Stimulated activated CD4-positive, alpha-beta T cell treated with anti-CD3 and anti-CD28 coated beads, Interleukin-2, amount 100 ng/mL, for 24 hours (primary cell): ENCODE measurements around the gene CACNA1C.

Experiments used
- DNase-seq, 2 donors: peaks; one replicate each; pipeline ENCODE4 v3.0.0-alpha.2; 2020

CACNA1C gene

GRCh38 chr12:2173971-2174370 is 121.2 kb downstream of the CACNA1C start:
- DNase-seq: no peak

- no peak for DNase-seq
Measured at GRCh38 chr12:2177003-2177402, 124.2 kb downstream of the CACNA1C start.

GRCh38 chr12:2177751-2178150 is 125.0 kb downstream of the CACNA1C start:
- no peak for DNase-seq

- no peak for DNase-seq
Measured at GRCh38 chr12:2179058-2179457, 126.3 kb downstream of the CACNA1C start.

GRCh38 chr12:2179953-2180736 is 127.4 kb downstream of the CACNA1C start:
- DNase-seq: no peak

GRCh38 chr12:2180737-2181082 is 127.9 kb downstream of the CACNA1C start:
- no peak for DNase-seq

- DNase-seq: no peak
Measured at GRCh38 chr12:2183556-2184541, 131.1 kb downstream of the CACNA1C start.

GRCh38 chr12:2185751-2186341 is 133.1 kb downstream of the CACNA1C start:
- DNase-seq: no peak

- DNase-seq: no peak
Measured at GRCh38 chr12:2187195-2187945, 134.6 kb downstream of the CACNA1C start.

- DNase-seq: no peak
Measured at GRCh38 chr12:2190085-2190484, 137.3 kb downstream of the CACNA1C start.

GRCh38 chr12:2190896-2191533 is 138.2 kb downstream of the CACNA1C start:
- no peak for DNase-seq

GRCh38 chr12:2191534-2192153 is 138.9 kb downstream of the CACNA1C start:
- DNase-seq: no peak

- DNase-seq: no peak
Measured at GRCh38 chr12:2192231-2192630, 139.4 kb downstream of the CACNA1C start.

- DNase-seq: no peak
Measured at GRCh38 chr12:2194060-2194459, 141.3 kb downstream of the CACNA1C start.

GRCh38 chr12:2194571-2194970 is 141.8 kb downstream of the CACNA1C start:
- DNase-seq: no peak

GRCh38 chr12:2195085-2195484 is 142.3 kb downstream of the CACNA1C start:
- no peak for DNase-seq

- DNase-seq: no peak
Measured at GRCh38 chr12:2198005-2198501, 145.3 kb downstream of the CACNA1C start.

- DNase-seq: no peak
Measured at GRCh38 chr12:2198542-2198941, 145.8 kb downstream of the CACNA1C start.

- DNase-seq: no peak
Measured at GRCh38 chr12:2205996-2206395, 153.2 kb downstream of the CACNA1C start.

- DNase-seq: no peak
Measured at GRCh38 chr12:2208837-2209635, 156.2 kb downstream of the CACNA1C start.

GRCh38 chr12:2211119-2211518 is 158.3 kb downstream of the CACNA1C start:
- no peak for DNase-seq
